ENCODE results near the gene PPFIA1. TPM values are rescaled to one million over a fixed set of nuclear protein-coding genes. Genes with fewer than 3 reads are reported as not detected.

Gene PPFIA1
- total RNA-seq, 1 experiment from 2014 or later, result 113 TPM

GRCh38 chr11:70312401-70313357, 42.2 kb downstream of the PPFIA1 start:
- Histone ChIP-seq H3K27ac (ENCODE audit: low read depth, low read length, poor library complexity, severe bottlenecking) (no peak overlapping the region), H3K4me1 (ENCODE audit: insufficient read depth, low read length, poor library complexity, severe bottlenecking) (no peaks in the 10 kb centered on the region), H3K27me3 (replicated peaks; ENCODE audit: insufficient read depth, low read depth, low read length, poor library complexity) (no peaks in the 10 kb centered on the region), H3K9me3 (ENCODE audit: low read depth, low read length, poor library complexity, severe bottlenecking) (no peaks in the 10 kb centered on the region), H3K36me3 (ENCODE audit: insufficient read depth, low read length, poor library complexity, severe bottlenecking) (peaks cover 7% of the 10 kb centered on the region), H3K4me3 (ENCODE audit: low read depth, low read length, poor library complexity, severe bottlenecking) (no peak overlapping the region)
- DNase-seq (ENCODE audit: low spot score), result no peak
- BruUV-seq (replicated peaks), result no TSS peak
- ChIA-PET POLR2A (ENCODE audit: low non-redundant PET) (no interaction called here), CTCF (no interaction called here)
- intact Hi-C loops (cut with micrococcal nuclease; ENCODE audit: unreplicated experiment), result no loop called here
- no peak for TF ChIP-seq EZH2 (IDR thresholded peaks at IDR 0.05; ENCODE audit: borderline replicate concordance, low read depth, low read length, poor library complexity, severe bottlenecking)
- no peak for TF ChIP-seq CTCF (conservative IDR thresholded peaks at IDR 0.05; ENCODE audit: low read depth, low read length)

GRCh38 chr11:70313945-70314344, 43.5 kb downstream of the PPFIA1 start:
- Histone ChIP-seq H3K27ac (ENCODE audit: low read depth, low read length, poor library complexity, severe bottlenecking) (peak overlapping the region; percentile 32), H3K9me3 (ENCODE audit: low read depth, low read length, poor library complexity, severe bottlenecking) (no peaks in the 10 kb centered on the region), H3K36me3 (ENCODE audit: insufficient read depth, low read length, poor library complexity, severe bottlenecking) (no peaks in the 10 kb centered on the region), H3K4me1 (ENCODE audit: insufficient read depth, low read length, poor library complexity, severe bottlenecking) (no peaks in the 10 kb centered on the region), H3K4me3 (ENCODE audit: low read depth, low read length, poor library complexity, severe bottlenecking) (no peak overlapping the region), H3K27me3 (replicated peaks; ENCODE audit: insufficient read depth, low read depth, low read length, poor library complexity) (no peaks in the 10 kb centered on the region)
- no peak for TF ChIP-seq EZH2 (IDR thresholded peaks at IDR 0.05; ENCODE audit: borderline replicate concordance, low read depth, low read length, poor library complexity, severe bottlenecking)
- no peak for TF ChIP-seq CTCF (conservative IDR thresholded peaks at IDR 0.05; ENCODE audit: low read depth, low read length)
- intact Hi-C loops (cut with micrococcal nuclease; ENCODE audit: unreplicated experiment), result no loop called here
- ChIA-PET POLR2A (ENCODE audit: low non-redundant PET) (no interaction called here), CTCF (no interaction called here)
- DNase-seq (ENCODE audit: low spot score), result no peak
- no TSS peak for BruUV-seq (replicated peaks)

- POLR2A ChIA-PET (ENCODE audit: low non-redundant PET), result no interaction called here
- Histone ChIP-seq H3K4me1 (ENCODE audit: insufficient read depth, low read length, poor library complexity, severe bottlenecking) (no peaks in the 10 kb centered on the region), H3K27me3 (replicated peaks; ENCODE audit: insufficient read depth, low read depth, low read length, poor library complexity) (no peaks in the 10 kb centered on the region), H3K4me3 (ENCODE audit: low read depth, low read length, poor library complexity, severe bottlenecking) (no peak overlapping the region), H3K36me3 (ENCODE audit: insufficient read depth, low read length, poor library complexity, severe bottlenecking) (peaks cover under 1% of the 10 kb centered on the region), H3K9me3 (ENCODE audit: low read depth, low read length, poor library complexity, severe bottlenecking) (no peaks in the 10 kb centered on the region), H3K27ac (ENCODE audit: low read depth, low read length, poor library complexity, severe bottlenecking) (no peak overlapping the region)
- intact Hi-C loops (cut with micrococcal nuclease; ENCODE audit: unreplicated experiment), result no loop called here
- no peak for DNase-seq (ENCODE audit: low spot score)
- no TSS peak for BruUV-seq (replicated peaks)
- CTCF ChIA-PET, result no interaction called here
- TF ChIP-seq EZH2 (IDR thresholded peaks at IDR 0.05; ENCODE audit: borderline replicate concordance, low read depth, low read length, poor library complexity, severe bottlenecking), result no peak
- TF ChIP-seq CTCF (conservative IDR thresholded peaks at IDR 0.05; ENCODE audit: low read depth, low read length), result no peak
Measured at GRCh38 chr11:70314730-70315129, 44.2 kb downstream of the PPFIA1 start.

All from A673 (cell line).